CD4-positive, CD25-positive, alpha-beta regulatory T cell (primary cell): ENCODE data around the gene CSRNP2. TPM values are rescaled to one million over a fixed set of nuclear protein-coding genes. Genes with fewer than 3 reads are reported as not detected.

Experiments used
- ATAC-seq, 2 donors: fragments of 150-1000 bp; cut with Tn5 transposase; one replicate each; pipeline ENCODE4 v1.10.0; 2021; ENCODE audit warnings: low read depth in 2 of 2, moderate number of reproducible peaks in 2 of 2, moderate library complexity in 1 of 2
- DNase-seq, 3 donors: peaks; one replicate each; pipeline versions ENCODE4 v3.0.0 to v3.0.0-alpha.2; 2012 to 2022; ENCODE audit warnings: mixed read lengths in 1 of 3
- H3K27ac ChIP-seq: one replicate; pipeline ENCODE4 v1.7.0; 2013; ENCODE audit warnings: mild to moderate bottlenecking, low read length; ENCODE audit not compliant: insufficient read depth, poor library complexity, severe bottlenecking
- H3K27me3 ChIP-seq: one replicate; pipeline ENCODE4 v1.7.0; 2013; ENCODE audit warnings: low read length; ENCODE audit not compliant: control insufficient read depth, insufficient read depth
- H3K36me3 ChIP-seq: one replicate; pipeline ENCODE4 v1.7.0; 2013; ENCODE audit warnings: mild to moderate bottlenecking, low read length, moderate library complexity; ENCODE audit not compliant: control insufficient read depth, insufficient read depth
- H3K4me1 ChIP-seq: 2 replicates; pipeline ENCODE4 v1.7.0; 2013; ENCODE audit warnings: mild to moderate bottlenecking, low read length; ENCODE audit not compliant: insufficient read depth, control insufficient read depth, poor library complexity, severe bottlenecking
- H3K4me3 ChIP-seq: one replicate; pipeline ENCODE4 v1.7.0; 2013; ENCODE audit warnings: low read depth, mild to moderate bottlenecking, low read length, moderate library complexity
- H3K9me3 ChIP-seq, 2 experiments: 1 replicate in 1 of 2; 2 replicates in 1 of 2; pipeline ENCODE4 v1.7.0; 2013; ENCODE audit warnings: low read length in 2 of 2, mild to moderate bottlenecking in 1 of 2, moderate library complexity in 1 of 2; ENCODE audit not compliant: control insufficient read depth in 2 of 2
- H3K27ac Mint-ChIP-seq, 3 donors: one replicate each; pipeline ENCODE4 v1.8.0; 2020 to 2022; ENCODE audit warnings: mild to moderate bottlenecking in 3 of 3, mixed read lengths in 3 of 3, moderate library complexity in 2 of 3
- H3K27me3 Mint-ChIP-seq: one replicate; pipeline ENCODE4 v1.8.0; 2022; ENCODE audit warnings: mild to moderate bottlenecking, mixed read lengths
- H3K36me3 Mint-ChIP-seq: one replicate; pipeline ENCODE4 v1.8.0; 2020; ENCODE audit warnings: mixed read lengths
- H3K4me1 Mint-ChIP-seq, 4 donors: one replicate each; pipeline ENCODE4 v1.8.0; 2020 to 2022; ENCODE audit warnings: mixed read lengths in 4 of 4, mild to moderate bottlenecking in 1 of 4
- H3K4me3 Mint-ChIP-seq, 4 donors: one replicate each; pipeline ENCODE4 v1.8.0; 2020 to 2022; ENCODE audit warnings: mild to moderate bottlenecking in 4 of 4, mixed read lengths in 4 of 4, moderate library complexity in 3 of 4
- H3K9me3 Mint-ChIP-seq, 7 donors: one replicate each; pipeline ENCODE4 v1.8.0; 2020 to 2022; ENCODE audit warnings: mixed read lengths in 7 of 7, mild to moderate bottlenecking in 3 of 7, moderate library complexity in 2 of 7
- polyA plus RNA-seq, 4 donors: library from polyadenylated mRNA; unstranded; fragments of 300-500 nt; fragmentation: Illumina TruSeq; gene quantifications; one replicate each; pipeline ENCODE4 v1.2.3, GENCODE V29; 2021
- total RNA-seq: library from RNA; stranded (reverse); gene quantifications from one replicate; pipeline ENCODE4 v1.2.3, GENCODE V29; 2022

Gene CSRNP2
- total and polyA plus RNA-seq, 5 donors from 2014 or later, result 1.7 to 32.8 (median 4.5) TPM

DNA sequence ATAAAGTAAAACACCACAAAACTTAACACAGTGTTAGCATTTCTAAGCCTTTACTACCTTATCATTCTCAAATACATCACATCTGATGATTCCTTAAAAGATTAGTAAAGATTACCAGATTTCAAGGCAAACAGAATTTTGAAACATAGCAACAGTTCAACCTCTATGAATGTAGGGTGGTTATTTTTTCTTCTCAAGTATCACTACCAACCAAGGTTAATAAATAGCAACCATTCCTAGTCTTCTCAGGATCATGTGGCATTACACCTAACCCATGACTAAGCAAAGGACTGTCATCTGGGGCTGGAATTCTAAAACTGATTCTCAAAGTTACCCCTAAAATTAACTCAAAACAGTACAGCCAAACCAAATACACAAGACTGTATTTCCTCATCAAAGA, 39.4 kb upstream of the CSRNP2 start:
- no peaks in the 10 kb centered on the region for H3K27me3 ChIP-seq
- H3K27ac Mint-ChIP-seq, result no peak overlapping the region
- H3K4me1 Mint-ChIP-seq, result peaks cover 9 to 26% (median 11%) of the 10 kb centered on the region in 4 donors
- no peaks in the 10 kb centered on the region for H3K27me3 Mint-ChIP-seq
- no peak overlapping the region for H3K4me3 ChIP-seq
- H3K9me3 ChIP-seq, result no peaks in the 10 kb centered on the region
- DNase-seq (no peak), ATAC-seq (no peak)
- peaks cover 6% of the 10 kb centered on the region for H3K36me3 ChIP-seq
- no peak overlapping the region for H3K27ac ChIP-seq
- peaks cover 17% of the 10 kb centered on the region for H3K36me3 Mint-ChIP-seq
- H3K4me1 ChIP-seq, result no peaks in the 10 kb centered on the region
- no peaks in the 10 kb centered on the region for H3K9me3 Mint-ChIP-seq
- H3K4me3 Mint-ChIP-seq, result no peak overlapping the region

DNA sequence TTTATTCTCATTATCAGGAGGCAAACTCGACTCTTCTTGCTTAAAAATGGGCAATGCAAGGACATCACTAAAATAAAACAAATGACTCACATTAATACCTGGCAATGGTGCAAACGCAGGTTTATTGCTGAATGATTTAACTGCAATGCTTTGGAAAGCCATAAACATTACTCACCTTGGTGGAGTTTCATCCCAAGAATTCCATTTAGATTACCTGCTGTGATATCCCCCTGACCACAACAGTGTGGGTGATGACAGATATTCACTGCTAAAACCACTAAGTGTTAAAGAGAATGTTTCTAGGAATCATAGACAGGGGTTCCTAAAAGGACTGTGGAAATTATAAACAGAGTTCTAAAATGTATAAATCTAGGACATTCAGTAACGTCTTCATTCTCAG, 35.3 kb upstream of the CSRNP2 start:
- Histone ChIP-seq H3K4me1 (no peaks in the 10 kb centered on the region), H3K9me3 (no peaks in the 10 kb centered on the region), H3K4me3 (no peak overlapping the region), H3K36me3 (peaks cover 24% of the 10 kb centered on the region), H3K27ac (no peak overlapping the region), H3K27me3 (no peaks in the 10 kb centered on the region)
- no peak overlapping the region for H3K27ac Mint-ChIP-seq
- no peaks in the 10 kb centered on the region for H3K27me3 Mint-ChIP-seq
- DNase-seq (no peak), ATAC-seq (no peak)
- H3K9me3 Mint-ChIP-seq, result peaks cover 0 to 1% (median 0%) of the 10 kb centered on the region in 7 donors
- no peak overlapping the region for H3K4me3 Mint-ChIP-seq
- peaks cover 28% of the 10 kb centered on the region for H3K36me3 Mint-ChIP-seq
- peaks cover 2 to 17% (median 4%) of the 10 kb centered on the region in 4 donors for H3K4me1 Mint-ChIP-seq

DNA sequence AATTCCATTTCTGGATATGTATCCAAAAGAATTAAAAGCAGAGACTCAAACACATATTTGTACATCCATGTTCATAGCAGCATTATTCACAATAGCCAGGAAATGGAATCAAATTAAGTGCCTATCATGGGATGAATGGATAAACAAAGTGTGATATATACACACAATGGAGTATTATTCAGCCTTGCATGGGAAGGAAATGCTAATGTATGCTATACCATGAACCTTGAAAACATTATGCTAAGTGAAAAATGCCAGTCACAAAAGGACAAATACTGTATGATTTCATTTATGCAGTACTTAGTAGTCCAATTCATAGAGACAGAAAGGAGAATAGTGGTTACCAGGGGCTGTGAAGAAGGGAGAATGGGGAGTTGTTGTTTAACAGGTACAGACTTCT, 32.1 kb upstream of the CSRNP2 start:
- Histone ChIP-seq H3K9me3 (no peaks in the 10 kb centered on the region), H3K4me1 (no peaks in the 10 kb centered on the region), H3K4me3 (no peak overlapping the region), H3K36me3 (peaks cover 40% of the 10 kb centered on the region), H3K27ac (no peak overlapping the region), H3K27me3 (no peaks in the 10 kb centered on the region)
- no peak overlapping the region for H3K4me3 Mint-ChIP-seq
- no peak overlapping the region for H3K27ac Mint-ChIP-seq
- DNase-seq (no peak), ATAC-seq (no peak)
- H3K27me3 Mint-ChIP-seq, result no peaks in the 10 kb centered on the region
- H3K9me3 Mint-ChIP-seq, result peaks cover 0 to 1% (median 0%) of the 10 kb centered on the region in 7 donors
- H3K36me3 Mint-ChIP-seq, result peaks cover 45% of the 10 kb centered on the region
- peaks cover 0 to 19% (median 3%) of the 10 kb centered on the region in 4 donors for H3K4me1 Mint-ChIP-seq

DNA sequence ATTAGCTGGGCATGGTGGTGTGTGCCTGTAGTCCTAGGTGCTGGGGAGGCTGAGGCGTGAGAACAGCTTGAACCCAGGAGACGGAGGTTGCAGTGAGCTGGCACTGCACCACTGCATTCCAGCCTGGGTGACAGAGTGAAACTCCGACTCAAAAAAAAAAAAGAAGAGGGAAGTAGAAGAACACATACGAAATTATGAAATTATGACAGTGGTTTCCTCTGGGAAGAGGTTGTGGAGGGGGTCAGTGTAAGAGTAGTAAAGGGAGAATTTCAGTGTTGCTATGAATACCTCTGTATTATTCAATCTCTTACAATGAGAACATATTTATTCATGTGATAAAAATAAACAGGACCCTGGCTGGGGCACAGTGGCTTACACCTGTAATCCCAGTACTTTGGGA, 24.7 kb upstream of the CSRNP2 start:
- no peak overlapping the region for H3K27ac ChIP-seq
- H3K27ac Mint-ChIP-seq, result no peak overlapping the region
- ATAC-seq (no peak), DNase-seq (no peak)
- no peaks in the 10 kb centered on the region for H3K27me3 ChIP-seq
- H3K9me3 ChIP-seq, result no peaks in the 10 kb centered on the region
- peaks cover 0 to 2% (median under 1%) of the 10 kb centered on the region in 4 donors for H3K4me1 Mint-ChIP-seq
- H3K4me1 ChIP-seq, result no peaks in the 10 kb centered on the region
- H3K36me3 ChIP-seq, result peaks cover 65% of the 10 kb centered on the region
- peaks cover 49% of the 10 kb centered on the region for H3K36me3 Mint-ChIP-seq
- H3K4me3 ChIP-seq, result no peak overlapping the region
- no peaks in the 10 kb centered on the region for H3K9me3 Mint-ChIP-seq
- no peak overlapping the region for H3K4me3 Mint-ChIP-seq
- H3K27me3 Mint-ChIP-seq, result no peaks in the 10 kb centered on the region

DNA sequence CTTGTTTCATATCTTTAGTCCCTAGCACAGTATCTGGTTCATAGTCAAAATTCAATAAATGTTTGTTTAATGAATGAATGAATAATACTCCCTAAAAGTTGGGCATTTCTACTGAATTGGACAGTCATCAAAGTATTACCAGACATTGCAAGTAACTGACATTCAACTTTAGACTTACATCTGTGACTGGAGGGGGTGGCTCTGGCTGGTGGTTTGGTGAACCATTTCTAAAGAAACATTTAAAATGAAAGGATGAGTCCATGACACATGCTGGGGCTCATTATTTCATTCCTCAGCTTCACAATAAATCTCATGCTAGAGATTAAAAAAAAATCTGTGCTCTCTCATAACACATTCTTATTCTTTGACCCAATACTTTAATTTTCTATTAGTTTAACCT, 20.6 kb upstream of the CSRNP2 start:
- no peak overlapping the region for H3K4me3 ChIP-seq
- peak overlapping the region in 1 of 3 donors; percentile 7 for H3K27ac Mint-ChIP-seq
- H3K36me3 Mint-ChIP-seq, result peaks cover 52% of the 10 kb centered on the region
- H3K4me1 ChIP-seq, result no peaks in the 10 kb centered on the region
- ATAC-seq (no peak), DNase-seq (no peak)
- H3K27me3 ChIP-seq, result no peaks in the 10 kb centered on the region
- no peak overlapping the region for H3K27ac ChIP-seq
- no peak overlapping the region for H3K4me3 Mint-ChIP-seq
- H3K4me1 Mint-ChIP-seq, result peaks cover 0 to 2% (median 0%) of the 10 kb centered on the region in 4 donors
- H3K36me3 ChIP-seq, result peaks cover 78% of the 10 kb centered on the region
- H3K9me3 ChIP-seq, result no peaks in the 10 kb centered on the region
- no peaks in the 10 kb centered on the region for H3K27me3 Mint-ChIP-seq
- no peaks in the 10 kb centered on the region for H3K9me3 Mint-ChIP-seq

DNA sequence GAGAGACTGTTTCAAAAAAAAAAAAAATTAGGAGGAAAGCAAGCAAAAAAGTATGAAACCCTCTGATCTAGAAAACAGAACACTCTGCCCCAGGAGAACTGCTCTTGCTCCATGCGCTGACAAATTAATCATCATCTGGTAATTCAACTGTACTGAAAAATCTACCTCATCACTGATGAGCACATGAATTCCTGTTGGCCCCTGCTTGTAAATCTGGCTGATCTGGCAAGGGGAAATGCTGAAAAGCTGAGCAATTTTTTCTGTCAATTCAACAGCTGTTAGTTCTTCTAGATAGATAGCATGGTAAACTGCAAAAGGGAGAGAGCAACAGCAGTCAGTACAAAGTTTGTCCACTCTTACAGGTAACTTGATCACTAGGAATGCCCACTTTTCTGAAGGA, 15.2 kb upstream of the CSRNP2 start:
- ATAC-seq, result no peak
- no peaks in the 10 kb centered on the region for H3K27me3 ChIP-seq
- H3K4me1 ChIP-seq, result no peaks in the 10 kb centered on the region
- no peaks in the 10 kb centered on the region for H3K27me3 Mint-ChIP-seq
- H3K4me1 Mint-ChIP-seq, result peaks cover 0 to 2% (median 0%) of the 10 kb centered on the region in 4 donors
- peaks cover 75% of the 10 kb centered on the region for H3K36me3 ChIP-seq
- H3K27ac ChIP-seq, result no peak overlapping the region
- H3K9me3 Mint-ChIP-seq, result no peaks in the 10 kb centered on the region
- no peak overlapping the region for H3K4me3 Mint-ChIP-seq
- no peaks in the 10 kb centered on the region for H3K9me3 ChIP-seq
- DNase-seq, result no peak
- no peak overlapping the region for H3K4me3 ChIP-seq
- H3K27ac Mint-ChIP-seq, result peak overlapping the region in 1 of 3 donors; percentile 48
- H3K36me3 Mint-ChIP-seq, result peaks cover 57% of the 10 kb centered on the region

DNA sequence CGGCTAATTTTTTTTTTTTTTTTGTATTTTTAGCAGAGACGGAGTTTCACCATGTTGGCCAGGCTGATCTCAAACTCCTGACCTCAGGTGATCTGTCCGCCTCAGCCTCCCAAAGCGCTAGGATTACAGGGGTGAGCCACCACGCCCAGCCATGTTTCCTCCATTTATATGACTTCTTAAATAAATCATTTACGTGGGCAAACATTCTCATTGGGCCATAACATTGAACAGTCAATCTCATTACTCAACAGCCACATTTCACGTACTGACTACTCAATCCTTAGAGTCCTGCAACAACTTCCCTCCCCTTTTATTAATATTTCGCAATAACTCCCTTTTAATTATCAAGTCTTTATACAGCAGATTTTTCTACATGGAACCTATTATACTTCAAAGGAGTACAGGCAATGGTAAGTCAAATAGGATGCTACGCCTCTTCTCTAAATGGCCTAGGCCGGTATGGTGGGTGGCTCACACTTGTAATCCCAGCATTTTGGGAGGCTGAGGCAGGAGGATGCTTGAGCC, 7.4 kb upstream of the CSRNP2 start:
- Histone ChIP-seq H3K36me3 (peaks cover 15% of the 10 kb centered on the region), H3K4me3 (no peak overlapping the region), H3K27me3 (no peaks in the 10 kb centered on the region), H3K4me1 (no peaks in the 10 kb centered on the region), H3K9me3 (no peaks in the 10 kb centered on the region), H3K27ac (no peak overlapping the region)
- DNase-seq (no peak), ATAC-seq (no peak)
- Mint-ChIP-seq H3K4me3 (peak overlapping the region in 1 of 4 donors; percentile 35), H3K36me3 (peaks cover 22% of the 10 kb centered on the region), H3K27me3 (no peaks in the 10 kb centered on the region), H3K9me3 (no peaks in the 10 kb centered on the region), H3K4me1 (peaks cover 3 to 20% (median 6%) of the 10 kb centered on the region in 4 donors), H3K27ac (no peak overlapping the region)

DNA sequence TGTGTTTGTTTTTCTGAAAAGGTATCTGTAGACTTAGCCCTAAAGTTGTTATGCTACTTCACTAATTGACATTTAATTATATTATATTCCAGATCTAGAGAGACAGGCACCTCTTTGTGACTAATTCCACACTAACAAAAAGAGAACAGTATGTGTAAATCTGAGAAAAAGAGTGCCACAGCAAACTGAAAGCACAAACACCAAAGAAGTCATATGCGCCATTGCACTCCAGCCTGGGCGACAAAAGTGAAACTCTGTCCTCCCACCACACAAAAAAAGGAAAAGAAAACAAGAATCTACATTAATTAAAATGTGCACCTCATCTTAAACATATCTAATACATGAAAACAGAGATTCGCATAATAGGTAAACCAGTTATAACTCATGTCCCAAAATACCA, 4.4 kb upstream of the CSRNP2 start:
- H3K9me3 Mint-ChIP-seq, result no peaks in the 10 kb centered on the region
- Histone ChIP-seq H3K27ac (no peak overlapping the region), H3K9me3 (no peaks in the 10 kb centered on the region), H3K4me1 (peaks cover 8% of the 10 kb centered on the region), H3K4me3 (no peak overlapping the region), H3K36me3 (no peaks in the 10 kb centered on the region), H3K27me3 (no peaks in the 10 kb centered on the region)
- H3K4me3 Mint-ChIP-seq, result no peak overlapping the region
- peaks cover 5% of the 10 kb centered on the region for H3K36me3 Mint-ChIP-seq
- peaks cover 5 to 28% (median 16%) of the 10 kb centered on the region in 4 donors for H3K4me1 Mint-ChIP-seq
- H3K27ac Mint-ChIP-seq, result peak overlapping the region in 2 of 3 donors; percentile 33 to 73
- no peak for ATAC-seq
- DNase-seq, result peak in 1 of 3 donors; percentile 55
- H3K27me3 Mint-ChIP-seq, result no peaks in the 10 kb centered on the region
